ENCODE data around the gene HTR6.

HTR6 gene

DNA sequence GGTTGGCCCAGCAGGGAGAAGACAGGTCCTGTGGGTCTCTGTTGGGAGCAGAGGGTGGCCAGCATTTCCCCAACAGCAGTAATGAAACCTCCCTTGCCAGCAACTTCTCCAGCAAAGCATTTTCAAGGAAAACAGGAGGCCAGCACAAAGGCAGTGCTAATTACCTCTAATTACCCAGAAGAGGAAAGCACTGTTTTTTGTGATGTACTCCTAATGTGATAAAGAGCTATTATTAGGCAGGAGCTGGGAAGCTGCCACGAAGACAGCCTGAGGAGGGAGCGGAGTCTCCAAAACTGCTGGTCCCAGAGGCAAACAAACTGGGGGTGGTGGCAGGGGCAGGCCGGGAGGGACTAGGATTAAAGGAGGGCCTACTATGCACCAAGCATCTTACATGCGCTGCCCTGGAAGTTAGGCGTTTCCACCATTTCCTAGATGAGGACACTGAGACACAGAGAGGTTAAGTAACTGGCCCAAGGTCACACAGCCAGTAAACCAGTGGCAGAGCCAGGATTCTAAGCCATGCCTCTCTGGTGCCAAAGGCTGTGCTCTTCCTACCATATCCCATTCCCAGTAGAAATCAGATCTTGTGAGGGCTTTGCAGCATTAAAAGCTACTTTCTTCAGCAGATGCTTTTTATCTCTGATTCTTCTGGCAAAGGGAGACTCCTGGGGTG is 24.5 kb downstream of the HTR6 start:
- H3K36me3 ChIP-seq (ENCODE audit: control insufficient read depth in 4 of 4, insufficient read depth in 4 of 4, low read length in 3 of 4) = peaks cover 0 to 44% (median 10%) of the 10 kb centered on the region in 4 experiments
- peaks cover 0 to 18% (median 13%) of the 10 kb centered on the region in 5 experiments for H3K9me3 ChIP-seq (ENCODE audit: control extremely low read depth in 1 of 5, control insufficient read depth in 4 of 5, insufficient read depth in 2 of 5, low read depth in 1 of 5, low read length in 4 of 5)
- no peak for DNase-seq
- H3K27ac ChIP-seq (ENCODE audit: insufficient read depth in 1 of 2, low read depth in 1 of 2, low read length in 2 of 2, poor library complexity in 1 of 2, severe bottlenecking in 2 of 2) = no peak overlapping the region
- H3K4me1 ChIP-seq (ENCODE audit: control extremely low read depth in 1 of 4, control insufficient read depth in 4 of 4, insufficient read depth in 4 of 4, low read length in 3 of 4) = peaks cover 0 to 1% (median 0%) of the 10 kb centered on the region in 4 experiments
- CTCF ChIA-PET = interaction anchor here (1.4 to 1.6 kb wide), 2 partner anchors 13 to 27 kb away, joined by 5 read pairs; no protein-coding TSS in a partner anchor
- no peaks in the 10 kb centered on the region for H3K27me3 ChIP-seq (replicated peaks in 2 of 5; ENCODE audit: control insufficient read depth in 4 of 5, insufficient read depth in 5 of 5, low read length in 4 of 5)
- no peak overlapping the region for H3K4me3 ChIP-seq (ENCODE audit: control insufficient read depth in 1 of 7, extremely low read depth in 1 of 7, insufficient read depth in 4 of 7, low read depth in 2 of 7, low read length in 6 of 7)
- POLR2A ChIA-PET = no interaction called here
- 95% methylated on average over 5 of the region's 5 CpGs for WGBS (ENCODE audit: insufficient coverage)

DNA sequence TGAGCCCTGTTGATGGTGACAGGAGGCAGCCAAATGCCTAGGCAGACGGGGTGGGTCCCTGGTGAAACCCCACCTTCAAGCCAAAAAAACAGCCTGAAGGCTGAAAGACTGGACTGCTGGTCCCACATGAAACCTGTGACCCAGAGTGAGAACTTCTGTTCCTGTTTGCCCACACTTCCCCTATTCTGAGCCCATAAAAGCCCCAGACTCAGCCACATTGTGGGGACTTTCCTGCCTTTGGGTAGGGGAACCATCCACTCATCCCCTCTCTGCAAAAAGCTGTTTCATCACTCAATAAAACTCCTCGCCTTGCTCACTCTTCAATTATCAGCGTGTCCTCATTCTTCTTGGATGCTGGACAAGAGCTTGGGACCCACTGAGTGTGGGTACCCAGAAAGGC is 25.2 kb downstream of the HTR6 start:
- Histone ChIP-seq H3K27ac (ENCODE audit: insufficient read depth in 1 of 2, low read depth in 1 of 2, low read length in 2 of 2, poor library complexity in 1 of 2, severe bottlenecking in 2 of 2) (no peak overlapping the region), H3K9me3 (ENCODE audit: control extremely low read depth in 1 of 5, control insufficient read depth in 4 of 5, insufficient read depth in 2 of 5, low read depth in 1 of 5, low read length in 4 of 5) (peaks cover 0 to 18% (median 13%) of the 10 kb centered on the region in 5 experiments), H3K27me3 (replicated peaks in 2 of 5; ENCODE audit: control insufficient read depth in 4 of 5, insufficient read depth in 5 of 5, low read length in 4 of 5) (no peaks in the 10 kb centered on the region), H3K36me3 (ENCODE audit: control insufficient read depth in 4 of 4, insufficient read depth in 4 of 4, low read length in 3 of 4) (peaks cover 0 to 49% (median 10%) of the 10 kb centered on the region in 4 experiments), H3K4me3 (ENCODE audit: control insufficient read depth in 1 of 7, extremely low read depth in 1 of 7, insufficient read depth in 4 of 7, low read depth in 2 of 7, low read length in 6 of 7) (no peak overlapping the region), H3K4me1 (ENCODE audit: control extremely low read depth in 1 of 4, control insufficient read depth in 4 of 4, insufficient read depth in 4 of 4, low read length in 3 of 4) (peaks cover 0 to 1% (median 0%) of the 10 kb centered on the region in 4 experiments)
- 100% methylated on average over 2 of the region's 3 CpGs for WGBS (ENCODE audit: insufficient coverage)
- POLR2A ChIA-PET = no interaction called here
- CTCF ChIA-PET = interaction anchor here (1.4 to 1.6 kb wide), 2 partner anchors 12 to 28 kb away, joined by 5 read pairs; no protein-coding TSS in a partner anchor
- DNase-seq = peak in 1 of 3 donors; percentile 26

DNA sequence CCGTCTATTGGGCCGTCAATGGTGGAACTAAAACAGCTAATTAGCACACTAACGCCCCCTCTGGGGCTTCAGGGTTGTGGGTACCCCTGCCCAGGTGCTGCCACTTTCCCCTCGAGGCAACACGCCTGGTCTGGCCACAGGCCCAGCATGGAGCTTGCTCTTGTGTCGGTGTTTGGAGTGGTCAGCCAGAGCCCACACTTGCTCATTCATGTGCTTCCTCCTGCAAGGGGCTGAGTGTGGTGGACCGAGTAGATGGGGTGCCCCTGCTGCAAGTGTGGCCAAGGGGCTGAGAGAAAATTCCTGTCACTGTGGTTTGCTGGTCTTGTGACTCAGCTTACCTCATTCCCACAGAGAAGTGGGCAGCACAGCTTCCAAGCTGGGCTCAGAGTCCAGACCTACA is 25.7 kb downstream of the HTR6 start:
- no peak overlapping the region for H3K4me3 ChIP-seq (ENCODE audit: control insufficient read depth in 1 of 7, extremely low read depth in 1 of 7, insufficient read depth in 4 of 7, low read depth in 2 of 7, low read length in 6 of 7)
- 83% methylated on average over 6 of the region's 7 CpGs for WGBS (ENCODE audit: insufficient coverage)
- peaks cover 0 to 1% (median 0%) of the 10 kb centered on the region in 4 experiments for H3K4me1 ChIP-seq (ENCODE audit: control extremely low read depth in 1 of 4, control insufficient read depth in 4 of 4, insufficient read depth in 4 of 4, low read length in 3 of 4)
- ChIA-PET POLR2A (no interaction called here), CTCF (interaction anchor here (1.4 to 1.6 kb wide), 2 partner anchors 12 to 28 kb away, joined by 5 read pairs; no protein-coding TSS in a partner anchor)
- DNase-seq = no peak
- no peak overlapping the region for H3K27ac ChIP-seq (ENCODE audit: insufficient read depth in 1 of 2, low read depth in 1 of 2, low read length in 2 of 2, poor library complexity in 1 of 2, severe bottlenecking in 2 of 2)
- peaks cover 0 to 52% (median 10%) of the 10 kb centered on the region in 4 experiments for H3K36me3 ChIP-seq (ENCODE audit: control insufficient read depth in 4 of 4, insufficient read depth in 4 of 4, low read length in 3 of 4)
- H3K27me3 ChIP-seq (replicated peaks in 2 of 5; ENCODE audit: control insufficient read depth in 4 of 5, insufficient read depth in 5 of 5, low read length in 4 of 5) = no peaks in the 10 kb centered on the region
- peaks cover 0 to 18% (median 13%) of the 10 kb centered on the region in 5 experiments for H3K9me3 ChIP-seq (ENCODE audit: control extremely low read depth in 1 of 5, control insufficient read depth in 4 of 5, insufficient read depth in 2 of 5, low read depth in 1 of 5, low read length in 4 of 5)

DNA sequence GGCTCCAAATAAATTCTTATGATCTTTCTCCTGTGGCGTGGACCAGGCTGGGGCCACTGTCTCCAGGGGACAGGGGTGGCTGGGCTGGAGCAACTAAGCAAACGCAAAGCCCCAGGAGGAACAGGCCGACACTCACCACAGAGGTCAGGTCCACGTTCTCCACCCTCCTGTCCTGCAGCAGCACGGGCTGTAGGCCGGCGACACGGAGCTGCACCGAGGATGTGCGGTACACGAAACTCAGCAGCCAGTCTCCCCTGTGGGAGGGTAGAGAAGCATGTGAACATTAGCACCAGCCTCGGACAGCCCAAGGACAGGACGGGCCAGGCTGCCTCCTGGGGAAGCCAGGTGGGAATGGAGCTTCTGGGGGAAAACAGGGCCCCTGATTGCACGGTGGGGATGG is 29.6 kb downstream of the HTR6 start:
- H3K4me1 ChIP-seq (ENCODE audit: control extremely low read depth in 1 of 4, control insufficient read depth in 4 of 4, insufficient read depth in 4 of 4, low read length in 3 of 4) = no peaks in the 10 kb centered on the region

DNA sequence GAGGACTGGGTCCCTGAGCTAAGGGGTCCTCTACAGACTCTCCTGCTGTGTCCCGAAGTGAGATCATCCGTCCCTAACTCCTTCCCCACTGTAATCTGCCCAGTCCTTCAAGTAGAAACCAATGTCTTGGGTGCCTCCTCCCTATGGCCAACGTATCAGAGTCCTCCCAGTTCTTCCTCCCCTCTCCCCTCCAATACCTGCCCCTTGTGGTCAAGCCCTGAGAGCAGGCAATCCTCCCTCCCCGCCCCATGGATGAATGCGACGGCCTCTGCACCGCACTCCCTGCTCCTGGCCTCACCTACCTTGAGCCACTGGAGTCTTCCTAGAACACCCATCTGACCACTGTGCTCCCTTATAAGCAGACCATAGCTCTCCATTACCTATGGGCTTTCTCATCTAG is 31.1 kb downstream of the HTR6 start:
- ChIA-PET CTCF (interaction anchor here (2.2 kb wide), 1 partner anchor 10 kb away, joined by 8 read pairs; no protein-coding TSS in a partner anchor), POLR2A (no interaction called here)
- H3K4me1 ChIP-seq (ENCODE audit: control extremely low read depth in 1 of 4, control insufficient read depth in 4 of 4, insufficient read depth in 4 of 4, low read length in 3 of 4) = no peaks in the 10 kb centered on the region
- no peaks in the 10 kb centered on the region for H3K27me3 ChIP-seq (replicated peaks in 2 of 5; ENCODE audit: control insufficient read depth in 4 of 5, insufficient read depth in 5 of 5, low read length in 4 of 5)
- WGBS (ENCODE audit: insufficient coverage) = 91% methylated on average over 3 of the region's 7 CpGs
- no peak overlapping the region for H3K4me3 ChIP-seq (ENCODE audit: control insufficient read depth in 1 of 7, extremely low read depth in 1 of 7, insufficient read depth in 4 of 7, low read depth in 2 of 7, low read length in 6 of 7)
- DNase-seq = no peak
- H3K9me3 ChIP-seq (ENCODE audit: control extremely low read depth in 1 of 5, control insufficient read depth in 4 of 5, insufficient read depth in 2 of 5, low read depth in 1 of 5, low read length in 4 of 5) = no peaks in the 10 kb centered on the region
- no peak overlapping the region for H3K27ac ChIP-seq (ENCODE audit: insufficient read depth in 1 of 2, low read depth in 1 of 2, low read length in 2 of 2, poor library complexity in 1 of 2, severe bottlenecking in 2 of 2)
- H3K36me3 ChIP-seq (ENCODE audit: control insufficient read depth in 4 of 4, insufficient read depth in 4 of 4, low read length in 3 of 4) = peaks cover 0 to 53% (median 8%) of the 10 kb centered on the region in 4 experiments

More for the DNA sequence above, 29.6 kb downstream of the HTR6 start:
- H3K27ac ChIP-seq (ENCODE audit: insufficient read depth in 1 of 2, low read depth in 1 of 2, low read length in 2 of 2, poor library complexity in 1 of 2, severe bottlenecking in 2 of 2) = no peak overlapping the region
- no peaks in the 10 kb centered on the region for H3K27me3 ChIP-seq (replicated peaks in 2 of 5; ENCODE audit: control insufficient read depth in 4 of 5, insufficient read depth in 5 of 5, low read length in 4 of 5)
- POLR2A ChIA-PET = no interaction called here
- WGBS (ENCODE audit: insufficient coverage) = 90% methylated on average over 14 of the region's 14 CpGs
- DNase-seq = no peak
- H3K4me3 ChIP-seq (ENCODE audit: control insufficient read depth in 1 of 7, extremely low read depth in 1 of 7, insufficient read depth in 4 of 7, low read depth in 2 of 7, low read length in 6 of 7) = no peak overlapping the region
- peaks cover 0 to 14% (median 12%) of the 10 kb centered on the region in 5 experiments for H3K9me3 ChIP-seq (ENCODE audit: control extremely low read depth in 1 of 5, control insufficient read depth in 4 of 5, insufficient read depth in 2 of 5, low read depth in 1 of 5, low read length in 4 of 5)
- CTCF ChIA-PET = interaction anchor here (1.0 to 1.9 kb wide), 3 partner anchors 10 to 16 kb away, joined by 3 to 7 read pairs (median 4); no protein-coding TSS in a partner anchor
- peaks cover 0 to 56% (median 8%) of the 10 kb centered on the region in 4 experiments for H3K36me3 ChIP-seq (ENCODE audit: control insufficient read depth in 4 of 4, insufficient read depth in 4 of 4, low read length in 3 of 4)

DNA sequence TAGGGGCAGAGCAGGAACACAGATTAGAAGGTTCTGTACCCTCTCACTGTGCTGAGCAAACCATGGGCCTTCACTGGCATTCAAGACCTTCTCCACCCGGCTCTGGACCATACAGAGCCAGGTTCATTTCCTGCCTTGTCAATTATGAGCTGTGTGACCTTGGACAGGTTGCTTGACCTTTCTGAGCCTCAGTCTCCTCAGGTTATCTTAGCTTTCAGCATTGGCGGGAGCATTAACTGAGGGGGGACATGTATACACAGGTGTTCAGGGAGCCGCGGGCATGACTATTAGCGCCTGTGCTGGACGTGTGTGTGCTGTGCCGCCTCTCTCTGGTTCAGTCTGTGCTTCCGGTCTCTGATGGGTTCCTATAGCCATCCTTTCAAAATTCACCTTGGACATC is 32.1 kb downstream of the HTR6 start:
- H3K36me3 ChIP-seq (ENCODE audit: control insufficient read depth in 4 of 4, insufficient read depth in 4 of 4, low read length in 3 of 4) = peaks cover 0 to 46% (median 8%) of the 10 kb centered on the region in 4 experiments
- no peak overlapping the region for H3K27ac ChIP-seq (ENCODE audit: insufficient read depth in 1 of 2, low read depth in 1 of 2, low read length in 2 of 2, poor library complexity in 1 of 2, severe bottlenecking in 2 of 2)
- H3K9me3 ChIP-seq (ENCODE audit: control extremely low read depth in 1 of 5, control insufficient read depth in 4 of 5, insufficient read depth in 2 of 5, low read depth in 1 of 5, low read length in 4 of 5) = no peaks in the 10 kb centered on the region
- DNase-seq = no peak
- no peaks in the 10 kb centered on the region for H3K27me3 ChIP-seq (replicated peaks in 2 of 5; ENCODE audit: control insufficient read depth in 4 of 5, insufficient read depth in 5 of 5, low read length in 4 of 5)
- ChIA-PET CTCF (interaction anchor here (1.0 to 2.2 kb wide), 2 partner anchors 9 to 36 kb away, joined by 3 to 8 read pairs; no protein-coding TSS in a partner anchor), POLR2A (no interaction called here)
- 98% methylated on average over 8 of the region's 8 CpGs for WGBS (ENCODE audit: insufficient coverage)
- H3K4me3 ChIP-seq (ENCODE audit: control insufficient read depth in 1 of 7, extremely low read depth in 1 of 7, insufficient read depth in 4 of 7, low read depth in 2 of 7, low read length in 6 of 7) = no peak overlapping the region
- H3K4me1 ChIP-seq (ENCODE audit: control extremely low read depth in 1 of 4, control insufficient read depth in 4 of 4, insufficient read depth in 4 of 4, low read length in 3 of 4) = no peaks in the 10 kb centered on the region

DNA sequence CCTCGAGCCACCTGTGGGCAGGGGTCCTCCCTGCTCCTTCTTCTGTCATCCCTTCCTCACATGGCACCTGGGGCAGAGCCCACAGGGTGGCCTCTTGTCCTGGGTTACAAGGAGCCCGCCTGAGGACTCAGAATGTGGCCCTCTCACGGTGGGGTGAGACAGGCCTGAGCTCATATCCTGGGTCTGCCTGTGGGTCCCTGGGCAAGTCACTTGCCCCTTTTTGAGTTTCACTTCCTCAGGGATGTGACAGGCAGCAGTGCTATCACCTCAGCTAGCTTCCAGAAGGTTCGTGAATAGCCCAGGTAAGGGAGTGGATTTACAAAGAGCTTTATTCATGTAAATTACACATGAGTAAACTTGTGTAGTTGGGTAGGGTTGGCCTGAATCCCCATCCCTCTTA is 33.5 kb downstream of the HTR6 start:
- Histone ChIP-seq H3K4me1 (ENCODE audit: control extremely low read depth in 1 of 4, control insufficient read depth in 4 of 4, insufficient read depth in 4 of 4, low read length in 3 of 4) (no peaks in the 10 kb centered on the region), H3K4me3 (ENCODE audit: control insufficient read depth in 1 of 7, extremely low read depth in 1 of 7, insufficient read depth in 4 of 7, low read depth in 2 of 7, low read length in 6 of 7) (no peak overlapping the region), H3K36me3 (ENCODE audit: control insufficient read depth in 4 of 4, insufficient read depth in 4 of 4, low read length in 3 of 4) (peaks cover 0 to 39% (median 9%) of the 10 kb centered on the region in 4 experiments), H3K27me3 (replicated peaks in 2 of 5; ENCODE audit: control insufficient read depth in 4 of 5, insufficient read depth in 5 of 5, low read length in 4 of 5) (no peaks in the 10 kb centered on the region), H3K9me3 (ENCODE audit: control extremely low read depth in 1 of 5, control insufficient read depth in 4 of 5, insufficient read depth in 2 of 5, low read depth in 1 of 5, low read length in 4 of 5) (no peaks in the 10 kb centered on the region), H3K27ac (ENCODE audit: insufficient read depth in 1 of 2, low read depth in 1 of 2, low read length in 2 of 2, poor library complexity in 1 of 2, severe bottlenecking in 2 of 2) (no peak overlapping the region)
- CTCF ChIA-PET = no interaction called here
- POLR2A ChIA-PET = no interaction called here
- WGBS (ENCODE audit: insufficient coverage) = 100% methylated on average over 4 of the region's 4 CpGs
- no peak for DNase-seq

All from common myeloid progenitor, CD34-positive (primary cell).